HG03571 (cell line): ENCODE data around the gene GNAS.
A peak's percentile ranks its signal among the peaks of the same experiment; 100 is the strongest.

Source experiments
- ATAC-seq: cut with Tn5 transposase; IDR thresholded peaks from one replicate; pipeline ENCODE4 v1.9.1; 2021; ENCODE audit not compliant: unreplicated experiment

GNAS gene

DNA sequence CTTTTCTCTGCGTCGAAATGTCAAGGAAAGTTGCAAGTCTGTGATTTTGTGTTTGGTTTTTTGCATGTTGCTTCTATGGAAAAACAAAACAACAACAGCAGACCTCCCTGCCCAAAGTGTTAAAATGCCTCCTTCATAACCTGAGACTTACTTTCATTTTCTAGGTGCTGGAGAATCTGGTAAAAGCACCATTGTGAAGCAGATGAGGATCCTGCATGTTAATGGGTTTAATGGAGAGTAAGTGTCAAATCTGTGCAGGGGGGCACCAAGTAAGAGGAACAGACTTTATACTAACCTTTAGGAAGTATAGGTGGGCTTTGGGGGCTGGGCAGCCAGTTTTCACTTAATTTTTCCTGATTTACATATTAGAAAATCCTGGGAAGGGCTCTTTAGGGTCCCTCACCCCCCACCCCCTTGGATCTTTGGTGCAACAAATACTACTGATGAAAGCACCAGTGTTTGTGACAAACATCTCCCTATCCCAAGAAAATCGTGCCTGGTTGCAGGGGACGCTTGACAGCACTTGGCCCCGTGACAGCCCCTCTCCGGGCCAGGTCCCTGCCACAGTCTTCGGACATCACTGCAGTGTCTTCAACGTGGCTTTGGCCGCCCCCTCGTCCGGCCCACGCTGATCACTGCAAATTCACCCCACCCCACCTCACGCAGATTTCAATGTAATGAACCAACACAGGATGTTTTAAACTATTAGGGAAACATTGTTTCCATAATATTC is 43.1 kb downstream of the GNAS start:
- ATAC-seq: no peak

DNA sequence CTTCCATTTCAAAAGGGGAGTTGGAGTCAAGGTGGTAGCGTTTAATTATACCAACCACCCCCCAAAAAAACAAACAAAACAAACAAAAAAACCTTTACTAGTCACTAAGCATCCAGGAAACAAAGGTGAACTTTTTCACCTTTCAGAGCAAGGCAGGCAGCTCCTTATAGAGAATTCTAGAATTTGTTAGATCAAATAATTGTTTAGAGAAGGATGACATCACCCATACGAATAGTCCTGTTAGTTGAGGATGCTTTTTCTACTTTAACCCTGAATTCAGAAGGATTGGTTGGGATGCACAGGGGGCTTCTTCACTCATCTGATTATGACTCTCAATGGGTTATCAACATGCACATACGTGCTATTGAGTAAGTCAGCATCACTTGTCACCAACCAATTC is 44.3 kb downstream of the GNAS start:
- ATAC-seq: no peak

DNA sequence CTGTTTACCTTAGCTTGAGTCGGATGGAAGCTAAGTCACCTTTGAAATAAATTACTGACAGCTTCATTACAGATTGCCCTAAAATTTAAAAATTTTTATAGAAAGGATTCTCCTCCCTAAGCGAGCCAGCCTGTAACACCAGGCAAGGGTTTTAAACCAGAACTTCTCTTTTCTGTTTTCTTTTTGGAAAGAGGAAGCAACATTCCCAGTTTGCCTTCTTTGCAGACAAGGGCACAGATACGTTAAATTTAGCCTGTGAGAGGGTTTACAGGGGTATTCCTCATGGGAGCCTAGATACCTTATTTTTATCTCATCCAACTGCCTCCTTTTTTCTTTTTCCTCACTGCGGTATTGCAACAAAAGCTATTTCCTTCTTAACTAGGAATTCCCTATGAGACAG is 45.0 kb downstream of the GNAS start:
- ATAC-seq: no peak

DNA sequence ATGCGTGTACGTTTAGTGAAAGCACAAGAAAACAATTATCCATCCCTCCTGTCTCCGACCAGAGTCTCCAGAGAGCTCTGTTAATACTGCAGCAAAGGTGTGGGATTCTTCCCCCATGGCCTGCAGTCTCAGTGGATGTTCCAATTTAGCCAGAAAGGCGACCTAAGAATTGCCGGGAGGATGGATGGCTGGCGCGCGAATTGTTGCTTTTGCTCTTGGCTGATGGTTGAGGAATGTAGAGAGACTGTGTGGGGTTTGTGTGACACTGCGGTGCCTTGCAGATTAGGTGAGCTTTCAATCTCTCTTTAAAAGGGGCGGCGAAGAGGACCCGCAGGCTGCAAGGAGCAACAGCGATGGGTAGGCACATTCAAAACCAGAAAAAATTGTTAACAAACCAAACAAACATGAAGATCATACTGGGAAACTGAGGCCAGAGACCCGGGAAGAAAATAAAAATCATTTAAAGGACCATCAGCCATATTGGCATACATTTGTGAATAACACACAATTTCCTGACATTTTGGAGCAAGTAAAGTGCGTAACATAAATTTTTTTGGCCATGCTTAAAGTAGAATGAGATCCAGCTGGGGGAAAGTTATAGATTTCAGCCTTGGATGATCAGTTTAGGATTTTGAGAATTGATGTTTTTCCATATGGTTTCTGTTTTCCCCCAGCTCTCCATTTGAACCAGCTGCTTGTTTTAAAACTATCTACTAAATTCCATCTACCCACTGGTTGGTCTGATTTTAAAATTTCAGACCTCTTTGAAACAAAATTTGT is 46.3 kb downstream of the GNAS start:
- no peak for ATAC-seq

DNA sequence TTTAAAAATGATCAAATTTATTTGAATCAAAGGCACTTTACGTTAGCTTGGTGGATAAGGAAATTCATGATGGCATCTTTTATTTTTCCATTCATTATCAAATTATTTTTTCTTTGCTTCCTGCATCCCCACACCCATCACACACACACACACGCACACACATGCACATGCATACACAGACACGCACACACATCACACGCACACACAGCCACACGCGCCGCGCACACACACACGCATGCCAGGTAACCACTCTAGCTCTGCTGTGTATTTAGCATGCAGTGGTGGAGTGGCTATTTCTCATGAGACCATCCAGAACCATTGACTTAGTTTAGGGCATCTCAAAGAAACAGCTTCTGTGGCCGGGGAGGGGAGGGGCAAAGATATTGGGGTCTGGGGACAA is 47.0 kb downstream of the GNAS start:
- ATAC-seq: no peak

DNA sequence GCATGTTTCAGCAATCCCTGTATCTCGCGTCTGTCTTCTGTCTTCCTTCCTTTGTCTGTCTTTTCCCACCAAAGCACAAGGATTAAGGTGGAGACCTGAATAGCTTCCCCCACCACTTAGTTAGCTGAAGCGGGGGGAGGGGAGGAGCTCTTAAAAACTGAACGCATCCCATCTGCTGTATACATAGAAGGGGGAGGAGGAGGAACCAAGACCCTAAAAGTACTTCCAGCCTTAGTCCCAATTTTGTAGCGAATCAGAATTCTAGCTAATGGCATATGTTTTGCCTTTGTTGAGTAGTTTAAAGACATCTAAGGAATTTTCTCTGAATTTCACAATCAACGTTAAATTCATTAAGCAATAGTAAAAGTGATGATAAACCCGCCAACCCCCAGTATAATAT is 47.9 kb downstream of the GNAS start:
- ATAC-seq: no peak

DNA sequence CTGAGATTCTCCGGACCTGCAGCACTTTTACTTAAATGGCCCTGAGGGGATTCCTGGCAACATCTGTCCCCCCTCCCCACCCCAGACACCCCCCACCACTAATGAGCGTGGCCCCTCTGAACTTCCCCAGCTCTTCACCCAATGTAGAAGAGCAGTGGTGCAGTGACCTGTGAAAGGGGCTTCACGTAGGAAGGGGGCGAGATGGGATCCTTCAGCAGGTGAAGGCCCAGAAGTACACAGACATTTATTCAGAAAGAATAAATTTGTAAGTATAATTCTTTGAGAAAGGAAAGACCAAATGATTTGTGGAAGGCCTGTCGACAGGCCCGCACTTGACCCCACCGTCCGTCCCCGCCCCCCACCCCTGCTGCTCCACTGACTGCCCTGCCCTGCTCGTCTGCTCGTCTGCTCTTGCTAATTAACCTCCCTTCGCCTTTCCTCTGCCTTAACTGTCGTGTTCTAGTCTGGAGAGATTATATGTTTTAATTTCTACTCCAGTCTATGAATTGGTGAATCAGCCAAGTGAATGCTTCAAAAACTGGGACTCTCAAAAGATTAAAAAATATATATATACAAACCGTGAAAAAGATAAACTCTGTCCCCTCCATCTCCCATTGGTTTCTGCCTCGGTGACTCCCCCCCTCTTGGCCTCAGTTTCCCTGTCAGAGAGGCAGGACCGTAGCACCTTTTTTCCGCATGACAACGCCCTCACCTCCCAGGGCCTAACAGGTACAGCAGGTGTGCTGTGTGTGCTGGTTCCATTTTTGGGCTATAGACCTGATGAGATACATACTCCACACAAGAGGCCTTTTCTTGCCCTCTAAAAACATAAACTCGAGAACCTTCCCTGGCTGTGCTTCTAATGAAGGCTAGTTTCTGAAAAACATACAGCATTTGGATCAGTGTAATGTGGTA is 49.2 kb downstream of the GNAS start:
- ATAC-seq: no peak

DNA sequence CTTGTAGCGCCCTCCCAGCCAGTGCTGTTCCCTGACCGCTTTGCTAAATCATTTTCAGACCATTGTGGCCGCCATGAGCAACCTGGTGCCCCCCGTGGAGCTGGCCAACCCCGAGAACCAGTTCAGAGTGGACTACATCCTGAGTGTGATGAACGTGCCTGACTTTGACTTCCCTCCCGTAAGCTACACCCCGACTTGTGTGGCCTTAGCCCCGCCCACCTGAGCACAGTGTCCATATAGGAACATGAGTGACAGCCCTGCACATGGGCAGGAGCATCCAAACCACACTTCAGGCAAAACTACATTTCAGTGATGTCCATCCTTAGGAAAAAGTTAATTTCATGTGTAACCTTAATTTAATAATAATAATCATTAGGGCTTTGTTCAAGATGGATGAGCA is 51.1 kb downstream of the GNAS start:
- no peak for ATAC-seq

DNA sequence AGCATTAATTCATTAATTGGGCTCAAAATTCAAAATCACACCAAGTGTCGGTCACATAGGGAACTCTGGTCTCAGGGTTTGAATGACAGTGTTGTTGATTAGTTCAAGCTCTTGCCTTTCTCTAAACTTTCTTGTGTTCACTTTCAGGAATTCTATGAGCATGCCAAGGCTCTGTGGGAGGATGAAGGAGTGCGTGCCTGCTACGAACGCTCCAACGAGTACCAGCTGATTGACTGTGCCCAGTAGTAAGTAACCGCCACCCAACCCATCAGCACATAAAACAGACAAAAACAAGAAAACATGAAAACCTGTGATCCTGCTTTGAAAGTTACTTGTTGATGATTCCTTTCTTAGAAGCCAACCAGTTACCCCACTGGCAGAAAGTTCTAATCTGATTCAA is 52.7 kb downstream of the GNAS start:
- no peak for ATAC-seq

DNA sequence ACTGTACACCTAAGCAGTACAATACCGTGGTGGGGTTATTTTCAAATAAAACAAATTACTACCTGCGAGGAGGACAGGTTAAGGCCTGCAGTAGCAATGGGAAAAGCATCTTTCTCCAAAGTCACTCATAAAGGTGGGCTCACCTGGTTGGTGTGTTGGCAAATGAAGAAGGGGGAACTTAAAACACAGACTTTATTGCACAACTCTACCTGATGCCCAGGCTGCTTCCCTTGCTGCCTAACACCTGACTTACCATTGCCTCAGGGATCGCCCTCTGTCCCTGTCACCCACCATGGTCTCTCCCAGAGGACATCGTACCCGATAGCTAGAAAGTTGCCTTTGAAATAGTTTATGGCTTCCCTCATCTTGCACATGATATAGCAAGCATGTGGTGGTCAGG is 53.6 kb downstream of the GNAS start:
- no peak for ATAC-seq

DNA sequence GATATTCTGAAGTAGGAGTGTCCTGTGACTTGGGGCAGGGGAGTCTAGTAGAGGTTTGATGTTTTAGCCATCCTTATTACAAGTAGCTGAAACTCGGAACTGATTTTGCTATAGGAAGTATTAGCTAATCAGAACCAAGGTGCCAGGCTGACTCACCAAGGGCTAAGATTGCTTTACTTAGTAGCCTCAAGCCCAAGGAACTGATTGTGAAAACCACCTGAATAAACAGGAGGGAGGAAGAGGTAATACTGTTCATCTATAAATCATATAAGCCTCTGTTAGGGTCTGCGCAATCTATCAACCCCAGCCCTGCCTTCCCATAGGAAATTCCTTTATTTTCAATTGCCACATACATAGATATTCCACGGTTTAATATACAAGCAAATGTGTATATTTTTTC is 54.4 kb downstream of the GNAS start:
- ATAC-seq: no peak

DNA sequence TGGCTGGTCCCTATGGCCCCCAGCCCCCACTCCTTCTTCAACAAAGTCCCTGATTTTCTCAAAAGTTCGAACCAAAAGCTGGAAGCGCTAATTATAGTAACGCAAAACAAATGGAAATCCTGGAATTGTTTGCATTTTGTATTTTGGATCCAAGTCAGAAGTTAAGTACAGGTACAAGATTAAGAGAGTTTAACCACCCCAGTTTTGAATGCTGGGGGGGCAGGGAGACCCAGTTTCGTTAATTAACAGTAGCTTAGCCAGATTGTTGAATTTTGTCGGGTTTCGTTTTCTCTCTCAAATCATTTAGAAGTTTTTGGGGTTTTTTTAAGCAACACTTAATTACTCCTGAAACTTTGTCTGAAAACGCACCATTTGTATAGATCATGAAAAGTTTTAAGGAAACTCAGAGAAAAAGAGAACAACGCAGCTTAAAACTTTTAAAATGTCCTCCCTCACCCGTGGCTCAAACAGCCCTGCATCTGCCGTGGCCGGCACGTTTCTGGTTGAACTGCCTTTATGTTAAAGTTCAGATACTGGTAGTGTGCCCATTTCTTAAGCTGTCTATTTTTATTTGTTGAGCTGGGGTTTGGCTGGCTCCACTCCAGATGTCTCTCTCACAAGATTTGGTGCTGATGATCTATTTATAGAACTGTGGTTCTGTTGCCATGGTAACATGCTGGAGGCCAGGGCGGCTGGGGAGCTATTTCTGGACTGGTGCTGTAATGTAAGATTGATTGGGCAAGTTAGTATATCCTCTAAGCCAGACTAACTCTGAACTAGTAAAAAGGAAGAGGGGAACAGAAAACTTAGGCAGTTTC is 55.0 kb downstream of the GNAS start:
- ATAC-seq: peak; percentile 83

DNA sequence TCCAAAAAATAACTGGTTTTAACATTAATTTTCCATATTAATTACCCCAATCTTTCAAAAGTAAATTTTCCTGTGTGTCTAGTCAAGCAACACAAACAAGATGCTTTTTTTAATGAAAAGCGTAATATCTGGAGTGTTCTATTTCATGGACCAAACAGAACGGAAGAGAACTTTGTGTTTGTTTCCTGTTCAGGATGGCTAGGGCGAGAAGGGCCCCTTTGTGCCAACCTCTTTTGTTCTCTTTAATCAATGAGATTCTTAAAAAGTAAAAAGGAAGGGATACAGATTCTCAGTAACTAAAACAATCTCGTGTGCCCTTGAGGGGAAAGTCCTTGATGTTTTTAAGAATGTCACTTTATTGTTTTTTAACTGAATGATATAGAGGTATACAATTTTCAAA is 55.7 kb downstream of the GNAS start:
- no peak for ATAC-seq

DNA sequence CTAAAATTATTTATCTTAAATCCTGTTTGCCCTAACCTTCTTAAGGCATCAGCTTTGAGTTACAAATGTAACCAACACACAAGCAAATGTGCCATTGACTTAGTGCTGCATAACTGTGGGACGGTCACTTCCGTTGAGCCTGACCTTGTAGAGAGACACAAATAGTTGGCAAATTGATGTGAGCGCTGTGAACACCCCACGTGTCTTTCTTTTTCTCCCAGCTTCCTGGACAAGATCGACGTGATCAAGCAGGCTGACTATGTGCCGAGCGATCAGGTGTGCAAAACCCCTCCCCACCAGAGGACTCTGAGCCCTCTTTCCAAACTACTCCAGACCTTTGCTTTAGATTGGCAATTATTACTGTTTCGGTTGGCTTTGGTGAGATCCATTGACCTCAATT is 56.4 kb downstream of the GNAS start:
- no peak for ATAC-seq

DNA sequence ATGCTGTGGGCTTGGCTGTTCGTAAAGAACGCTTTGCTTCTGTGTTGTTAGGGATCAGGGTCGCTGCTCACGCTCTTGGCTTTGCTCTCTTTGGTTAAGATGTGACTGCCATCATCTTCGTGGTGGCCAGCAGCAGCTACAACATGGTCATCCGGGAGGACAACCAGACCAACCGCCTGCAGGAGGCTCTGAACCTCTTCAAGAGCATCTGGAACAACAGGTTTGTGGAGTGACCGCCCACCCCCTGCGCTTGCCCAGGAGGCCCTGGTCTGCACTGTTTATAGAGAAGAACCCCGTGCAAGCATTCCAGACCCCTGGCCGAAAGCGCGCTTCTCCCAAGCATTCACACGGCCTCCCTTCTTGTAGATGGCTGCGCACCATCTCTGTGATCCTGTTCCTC is 57.1 kb downstream of the GNAS start:
- ATAC-seq: no peak

DNA sequence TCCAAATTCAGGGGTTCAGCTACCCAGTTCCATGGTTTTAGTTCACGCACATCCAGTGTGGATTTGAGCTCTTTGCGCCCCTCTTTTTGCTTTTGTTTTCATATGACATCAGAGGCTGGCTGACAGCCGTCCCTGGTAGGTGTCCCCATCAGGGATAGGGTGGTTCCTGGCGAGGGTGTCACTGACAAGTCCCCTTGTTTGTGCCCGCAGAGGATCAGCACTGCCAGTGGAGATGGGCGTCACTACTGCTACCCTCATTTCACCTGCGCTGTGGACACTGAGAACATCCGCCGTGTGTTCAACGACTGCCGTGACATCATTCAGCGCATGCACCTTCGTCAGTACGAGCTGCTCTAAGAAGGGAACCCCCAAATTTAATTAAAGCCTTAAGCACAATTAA is 58.0 kb downstream of the GNAS start:
- ATAC-seq: no peak

DNA sequence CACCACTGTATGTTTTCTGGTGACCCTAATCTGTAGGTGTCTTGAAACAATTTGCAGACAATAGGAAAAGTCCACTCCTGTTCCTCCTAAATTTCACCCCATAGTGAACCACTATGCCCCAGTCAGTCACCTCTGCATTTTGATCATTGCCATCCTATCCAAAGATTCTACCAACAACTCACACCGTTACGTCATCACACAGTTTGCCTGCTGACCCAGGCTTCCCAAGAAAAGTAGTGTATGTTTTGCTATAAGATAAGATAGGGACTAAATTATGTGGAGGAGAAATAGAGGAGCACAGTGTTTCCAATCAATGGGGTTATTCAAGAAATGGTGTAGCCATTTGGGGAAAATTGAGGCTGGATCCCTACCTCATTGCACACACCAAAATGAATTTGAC is 58.8 kb downstream of the GNAS start:
- ATAC-seq: no peak

DNA sequence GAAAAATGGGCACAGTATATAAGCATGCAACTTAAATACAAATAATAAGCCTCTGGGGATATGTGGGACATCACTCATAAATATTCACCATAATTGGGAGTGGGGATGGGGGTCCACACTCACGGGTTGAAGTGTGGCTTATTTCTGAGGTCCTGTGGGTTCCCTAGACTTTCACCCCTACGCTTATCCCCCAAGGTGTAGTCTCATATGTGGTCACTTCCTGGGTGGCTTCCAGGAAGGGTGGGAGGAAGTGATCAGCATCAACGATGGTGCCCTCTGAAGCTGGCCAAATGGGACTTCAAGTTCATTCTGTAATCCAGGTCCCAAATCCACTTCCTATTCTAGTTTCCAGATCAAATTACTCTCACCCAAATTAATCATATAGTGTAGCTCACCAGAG is 59.5 kb downstream of the GNAS start:
- ATAC-seq: no peak

DNA sequence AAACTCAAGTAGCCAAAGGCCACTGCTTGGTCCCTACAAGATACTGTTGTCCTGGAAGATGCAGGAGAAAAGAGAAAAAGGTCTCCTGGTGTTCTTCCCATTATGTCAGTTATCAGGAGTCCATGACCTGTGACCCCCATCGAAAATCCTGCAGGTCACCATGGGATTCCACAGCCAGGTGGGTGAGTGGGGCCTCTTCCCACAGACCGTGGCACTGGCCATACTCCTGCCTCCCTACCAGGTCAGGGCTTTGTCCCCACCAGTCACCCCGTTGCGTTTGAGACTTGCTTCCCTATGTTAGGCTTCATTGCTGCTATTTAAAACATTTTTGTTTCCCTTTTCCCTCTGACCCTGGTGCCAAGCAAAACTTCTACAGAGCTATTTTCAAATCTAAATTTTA is 60.6 kb downstream of the GNAS start:
- no peak for ATAC-seq

DNA sequence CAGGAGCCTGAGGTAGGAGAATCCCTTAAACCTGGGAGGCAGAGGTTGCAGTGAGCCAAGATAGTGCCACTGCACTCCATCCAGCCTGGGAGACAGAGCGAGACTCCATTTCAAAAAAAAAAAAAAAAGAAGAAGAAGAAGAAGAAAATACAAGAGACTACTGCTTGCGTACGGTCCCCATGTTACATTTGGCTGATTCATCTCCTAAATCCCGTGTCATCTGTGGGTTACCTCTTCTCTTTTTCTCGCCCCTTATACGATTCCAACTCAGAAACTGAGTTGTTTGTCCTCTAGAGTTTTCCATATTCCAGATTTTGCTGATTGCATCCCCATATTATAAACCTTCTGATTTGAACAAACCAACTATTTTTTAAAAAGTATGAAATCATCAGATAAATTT is 66.1 kb downstream of the GNAS start:
- ATAC-seq: no peak

DNA sequence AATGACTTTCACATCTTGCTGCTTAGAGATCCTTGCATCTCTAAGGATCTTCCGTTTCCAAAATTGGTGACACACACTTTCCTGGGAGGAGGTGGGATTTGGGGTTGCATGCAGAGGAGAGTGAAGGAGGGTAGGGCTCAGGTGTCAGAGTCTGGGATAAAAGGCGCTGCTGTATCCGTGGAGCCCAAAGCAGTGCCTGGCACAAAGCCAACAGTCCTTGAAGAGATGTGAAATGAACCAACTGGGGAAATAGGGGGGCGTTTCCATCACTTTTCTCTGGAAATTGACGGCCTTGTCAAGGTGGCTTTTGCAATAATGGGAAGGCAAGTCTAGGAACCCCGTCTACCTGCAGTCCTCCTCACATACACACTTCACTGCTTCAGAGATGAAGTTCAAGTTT is 69.0 kb downstream of the GNAS start:
- ATAC-seq: no peak
